SK-N-SH treated with all-trans-retinoic acid at 6 μM for 48 hours (cell line): ENCODE data around the gene LRCH4.
A peak's percentile ranks its signal among the peaks of the same experiment; 100 is the strongest.

Source experiments
- ATAC-seq: fragments of 200-7000 bp; cut with Tn5 transposase; 3 replicates; pipeline ENCODE4 v1.9.1; 2020; ENCODE audit warnings: mild to moderate bottlenecking, moderate library complexity
- ARNTL ChIP-seq: fragments of 450-650 bp; formaldehyde crosslinking; IDR thresholded peaks from 2 replicates; pipeline ENCODE4 v1.5.0; 2020; ENCODE audit warnings: low read depth, mild to moderate bottlenecking, moderate library complexity, borderline replicate concordance
- BACH2 ChIP-seq: fragments of 250-450 bp; sonication (Bioruptor Pico); IDR thresholded peaks from 2 replicates; pipeline ENCODE4 v1.9.0; 2021; ENCODE audit warnings: mild to moderate bottlenecking, borderline replicate concordance
- CREB5 ChIP-seq: fragments of 250-450 bp; sonication (Bioruptor Pico); IDR thresholded peaks from 2 replicates; pipeline ENCODE4 v1.5.1; 2020; ENCODE audit warnings: low read depth, mild to moderate bottlenecking, moderate library complexity
- CSDC2 ChIP-seq: fragments of 250-450 bp; sonication (Bioruptor Pico); IDR thresholded peaks from 2 replicates; pipeline ENCODE4 v1.5.0; 2020; ENCODE audit warnings: mild to moderate bottlenecking, moderate library complexity
- CSRNP3 ChIP-seq: fragments of 250-450 bp; sonication (Bioruptor Pico); IDR thresholded peaks from 2 replicates; pipeline ENCODE4 v1.5.1; 2021; ENCODE audit warnings: mild to moderate bottlenecking, moderate library complexity
- ESRRG ChIP-seq: fragments of 250-450 bp; sonication (Bioruptor Pico); IDR thresholded peaks from 2 replicates; pipeline ENCODE4 v1.6.1; 2021; ENCODE audit warnings: mild to moderate bottlenecking
- GLIS3 ChIP-seq: fragments of 250-450 bp; sonication (Bioruptor Pico); IDR thresholded peaks from 2 replicates; pipeline ENCODE4 v1.5.0; 2020; ENCODE audit warnings: mild to moderate bottlenecking, moderate library complexity
- PPARA ChIP-seq: fragments of 250-450 bp; sonication (Bioruptor Pico); IDR thresholded peaks from 2 replicates; pipeline ENCODE4 v1.5.0; 2020; ENCODE audit warnings: mild to moderate bottlenecking, borderline replicate concordance
- SNAI2 ChIP-seq: fragments of 250-450 bp; sonication (Bioruptor Pico); IDR thresholded peaks from 2 replicates; pipeline ENCODE4 v1.5.0; 2020; ENCODE audit warnings: mild to moderate bottlenecking, moderate library complexity
- ZC3H10 ChIP-seq: fragments of 250-450 bp; sonication (Bioruptor Pico); IDR thresholded peaks from 2 replicates; pipeline ENCODE4 v1.5.1; 2021; ENCODE audit warnings: mild to moderate bottlenecking, moderate library complexity
- ZFP3 ChIP-seq: fragments of 250-450 bp; sonication (Bioruptor Pico); IDR thresholded peaks from 2 replicates; pipeline ENCODE4 v1.5.0; 2020; ENCODE audit warnings: mild to moderate bottlenecking, moderate library complexity
- ZFP30 ChIP-seq: fragments of 450-650 bp; formaldehyde crosslinking; IDR thresholded peaks from 2 replicates; pipeline ENCODE4 v1.5.0; 2022; ENCODE audit warnings: mild to moderate bottlenecking, moderate library complexity
- ZNF565 ChIP-seq: fragments of 450-650 bp; formaldehyde crosslinking; conservative IDR thresholded peaks from 2 replicates; pipeline ENCODE4 v1.5.0; 2020; ENCODE audit warnings: low read depth, mild to moderate bottlenecking, moderate library complexity
- ZNF70 ChIP-seq: fragments of 450-650 bp; formaldehyde crosslinking; IDR thresholded peaks from 2 replicates; pipeline ENCODE4 v1.5.0; 2020; ENCODE audit warnings: mild to moderate bottlenecking, moderate library complexity
- TF ChIP-seq, protein P1 (sequence below): fragments of 250-450 bp; sonication (Bioruptor Pico); IDR thresholded peaks from 2 replicates; pipeline ENCODE4 v1.8.0; 2020; ENCODE audit warnings: mild to moderate bottlenecking, moderate library complexity, borderline replicate concordance
- TF ChIP-seq, protein P2 (sequence below): fragments of 250-450 bp; sonication (Bioruptor Pico); IDR thresholded peaks from 2 replicates; pipeline ENCODE4 v1.5.0; 2020; ENCODE audit warnings: mild to moderate bottlenecking, moderate library complexity

Gene LRCH4

GRCh38 chr7:100546926-100547800 is 38.8 kb downstream of the LRCH4 start:
- TF ChIP-seq ZNF565 (CRISPR knock-in tag) (no peak), ZFP3 (no peak), ZC3H10 (CRISPR knock-in tag) (no peak), CSRNP3 (no peak)
- no peak for ATAC-seq

GRCh38 chr7:100546129-100546925 is 39.6 kb downstream of the LRCH4 start:
- TF ChIP-seq CSRNP3 (no peak), ESRRG (CRISPR knock-in tag) (no peak)
- peak; percentile 37 for ATAC-seq

GRCh38 chr7:100545360-100546128 is 40.4 kb downstream of the LRCH4 start:
- peak; percentile 95 for ATAC-seq
- peak; percentile 64; the same call in 1 of the 2 replicates for TF ChIP-seq ZFP3
- TF ChIP-seq SNAI2 = no peak
- TF ChIP-seq GLIS3 (CRISPR knock-in tag) = peak; percentile 65; the same call in 1 of the 2 replicates
- TF ChIP-seq CSRNP3 = no peak
- TF ChIP-seq, protein P1, sequence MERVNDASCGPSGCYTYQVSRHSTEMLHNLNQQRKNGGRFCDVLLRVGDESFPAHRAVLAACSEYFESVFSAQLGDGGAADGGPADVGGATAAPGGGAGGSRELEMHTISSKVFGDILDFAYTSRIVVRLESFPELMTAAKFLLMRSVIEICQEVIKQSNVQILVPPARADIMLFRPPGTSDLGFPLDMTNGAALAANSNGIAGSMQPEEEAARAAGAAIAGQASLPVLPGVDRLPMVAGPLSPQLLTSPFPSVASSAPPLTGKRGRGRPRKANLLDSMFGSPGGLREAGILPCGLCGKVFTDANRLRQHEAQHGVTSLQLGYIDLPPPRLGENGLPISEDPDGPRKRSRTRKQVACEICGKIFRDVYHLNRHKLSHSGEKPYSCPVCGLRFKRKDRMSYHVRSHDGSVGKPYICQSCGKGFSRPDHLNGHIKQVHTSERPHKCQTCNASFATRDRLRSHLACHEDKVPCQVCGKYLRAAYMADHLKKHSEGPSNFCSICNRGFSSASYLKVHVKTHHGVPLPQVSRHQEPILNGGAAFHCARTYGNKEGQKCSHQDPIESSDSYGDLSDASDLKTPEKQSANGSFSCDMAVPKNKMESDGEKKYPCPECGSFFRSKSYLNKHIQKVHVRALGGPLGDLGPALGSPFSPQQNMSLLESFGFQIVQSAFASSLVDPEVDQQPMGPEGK = peak; percentile 64; the same call in 1 of the 2 replicates
- TF ChIP-seq PPARA (CRISPR knock-in tag) = no peak
- TF ChIP-seq, all 23 proteins: peak for 3

- ATAC-seq = peak; percentile 4; the same call in 1 of the 3 replicates
- TF ChIP-seq CREB5 (CRISPR knock-in tag) (no peak), ARNTL (no peak), ZNF70 (no peak), BACH2 (CRISPR knock-in tag) (no peak), GLIS3 (CRISPR knock-in tag) (no peak), CSDC2 (CRISPR knock-in tag) (no peak), ZFP30 (CRISPR knock-in tag) (no peak), SNAI2 (no peak)
- TF ChIP-seq, protein P2, sequence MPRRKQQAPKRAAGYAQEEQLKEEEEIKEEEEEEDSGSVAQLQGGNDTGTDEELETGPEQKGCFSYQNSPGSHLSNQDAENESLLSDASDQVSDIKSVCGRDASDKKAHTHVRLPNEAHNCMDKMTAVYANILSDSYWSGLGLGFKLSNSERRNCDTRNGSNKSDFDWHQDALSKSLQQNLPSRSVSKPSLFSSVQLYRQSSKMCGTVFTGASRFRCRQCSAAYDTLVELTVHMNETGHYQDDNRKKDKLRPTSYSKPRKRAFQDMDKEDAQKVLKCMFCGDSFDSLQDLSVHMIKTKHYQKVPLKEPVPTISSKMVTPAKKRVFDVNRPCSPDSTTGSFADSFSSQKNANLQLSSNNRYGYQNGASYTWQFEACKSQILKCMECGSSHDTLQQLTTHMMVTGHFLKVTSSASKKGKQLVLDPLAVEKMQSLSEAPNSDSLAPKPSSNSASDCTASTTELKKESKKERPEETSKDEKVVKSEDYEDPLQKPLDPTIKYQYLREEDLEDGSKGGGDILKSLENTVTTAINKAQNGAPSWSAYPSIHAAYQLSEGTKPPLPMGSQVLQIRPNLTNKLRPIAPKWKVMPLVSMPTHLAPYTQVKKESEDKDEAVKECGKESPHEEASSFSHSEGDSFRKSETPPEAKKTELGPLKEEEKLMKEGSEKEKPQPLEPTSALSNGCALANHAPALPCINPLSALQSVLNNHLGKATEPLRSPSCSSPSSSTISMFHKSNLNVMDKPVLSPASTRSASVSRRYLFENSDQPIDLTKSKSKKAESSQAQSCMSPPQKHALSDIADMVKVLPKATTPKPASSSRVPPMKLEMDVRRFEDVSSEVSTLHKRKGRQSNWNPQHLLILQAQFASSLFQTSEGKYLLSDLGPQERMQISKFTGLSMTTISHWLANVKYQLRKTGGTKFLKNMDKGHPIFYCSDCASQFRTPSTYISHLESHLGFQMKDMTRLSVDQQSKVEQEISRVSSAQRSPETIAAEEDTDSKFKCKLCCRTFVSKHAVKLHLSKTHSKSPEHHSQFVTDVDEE = no peak
Measured at GRCh38 chr7:100544967-100545359, 41.0 kb downstream of the LRCH4 start.
